HUES48 (cell line): ENCODE measurements around the gene CBX6.

Experiments
- H3K27ac ChIP-seq: one replicate; pipeline ENCODE4 v1.7.0; 2013; ENCODE audit warnings: low read depth, low read length, inconsistent platforms
- H3K27me3 ChIP-seq: 2 replicates; pipeline ENCODE4 v1.6.1; 2013; ENCODE audit warnings: mild to moderate bottlenecking, low read length; ENCODE audit not compliant: control insufficient read depth, insufficient read depth
- H3K36me3 ChIP-seq: 2 replicates; pipeline ENCODE4 v1.6.1; 2013; ENCODE audit warnings: low read length; ENCODE audit not compliant: control insufficient read depth, insufficient read depth
- H3K4me1 ChIP-seq: 2 replicates; pipeline ENCODE4 v1.6.1; 2013; ENCODE audit warnings: mild to moderate bottlenecking, low read length; ENCODE audit not compliant: control insufficient read depth, insufficient read depth
- H3K4me3 ChIP-seq: 2 replicates; pipeline ENCODE4 v1.5.1; 2013; ENCODE audit warnings: mild to moderate bottlenecking, low read depth, low read length
- H3K9ac ChIP-seq: 2 replicates; pipeline ENCODE4 v1.6.1; 2013; ENCODE audit warnings: mild to moderate bottlenecking, low read depth, low read length, moderate library complexity
- H3K9me3 ChIP-seq: 2 replicates; pipeline ENCODE4 v1.6.1; 2013; ENCODE audit warnings: low read length; ENCODE audit not compliant: control insufficient read depth, insufficient read depth

Gene CBX6

GRCh38 chr22:38866024-38866398, 6.0 kb downstream of the CBX6 start:
- Histone ChIP-seq H3K4me1 (peaks cover 32% of the 10 kb centered on the region), H3K9me3 (no peaks in the 10 kb centered on the region), H3K9ac (no peak overlapping the region), H3K27me3 (no peaks in the 10 kb centered on the region), H3K4me3 (no peak overlapping the region), H3K36me3 (peaks cover 35% of the 10 kb centered on the region), H3K27ac (no peak overlapping the region)

- Histone ChIP-seq H3K27me3 (no peaks in the 10 kb centered on the region), H3K4me3 (no peak overlapping the region), H3K4me1 (peaks cover 35% of the 10 kb centered on the region), H3K9ac (no peak overlapping the region), H3K36me3 (peaks cover 35% of the 10 kb centered on the region), H3K9me3 (no peaks in the 10 kb centered on the region), H3K27ac (no peak overlapping the region)
These were observed 6.6 kb downstream of the CBX6 start for GRCh38 chr22:38865201-38866023.

GRCh38 chr22:38864361-38865191, 7.4 kb downstream of the CBX6 start:
- Histone ChIP-seq H3K27me3 (no peaks in the 10 kb centered on the region), H3K9ac (no peak overlapping the region), H3K9me3 (no peaks in the 10 kb centered on the region), H3K4me3 (no peak overlapping the region), H3K4me1 (peaks cover 35% of the 10 kb centered on the region), H3K36me3 (peaks cover 30% of the 10 kb centered on the region), H3K27ac (peak overlapping the region; percentile 52)

GRCh38 chr22:38863531-38864131, 8.4 kb downstream of the CBX6 start:
- Histone ChIP-seq H3K27ac (peak overlapping the region; percentile 35), H3K27me3 (no peaks in the 10 kb centered on the region), H3K4me3 (no peak overlapping the region), H3K36me3 (peaks cover 22% of the 10 kb centered on the region; the same call in 1 of the 2 replicates), H3K9me3 (no peaks in the 10 kb centered on the region), H3K9ac (no peak overlapping the region), H3K4me1 (peaks cover 31% of the 10 kb centered on the region)

- Histone ChIP-seq H3K36me3 (peaks cover 13% of the 10 kb centered on the region; the same call in 1 of the 2 replicates), H3K27ac (peak overlapping the region; percentile 33), H3K9ac (no peak overlapping the region), H3K9me3 (no peaks in the 10 kb centered on the region), H3K27me3 (no peaks in the 10 kb centered on the region), H3K4me3 (no peak overlapping the region), H3K4me1 (peaks cover 31% of the 10 kb centered on the region)
These were observed 9.4 kb downstream of the CBX6 start for GRCh38 chr22:38862375-38863329.

GRCh38 chr22:38861927-38862326, 10.1 kb downstream of the CBX6 start:
- Histone ChIP-seq H3K27ac (peak overlapping the region; percentile 33), H3K9me3 (no peaks in the 10 kb centered on the region), H3K27me3 (no peaks in the 10 kb centered on the region), H3K4me3 (no peak overlapping the region), H3K9ac (no peak overlapping the region), H3K36me3 (peaks cover 11% of the 10 kb centered on the region; the same call in 1 of the 2 replicates), H3K4me1 (peaks cover 31% of the 10 kb centered on the region)

GRCh38 chr22:38861170-38861876, 10.7 kb downstream of the CBX6 start:
- Histone ChIP-seq H3K4me3 (no peak overlapping the region), H3K4me1 (peaks cover 31% of the 10 kb centered on the region), H3K27ac (no peak overlapping the region), H3K36me3 (peaks cover 11% of the 10 kb centered on the region; the same call in 1 of the 2 replicates), H3K27me3 (no peaks in the 10 kb centered on the region), H3K9me3 (no peaks in the 10 kb centered on the region), H3K9ac (no peak overlapping the region)

GRCh38 chr22:38860283-38861169, 11.5 kb downstream of the CBX6 start:
- Histone ChIP-seq H3K27ac (no peak overlapping the region), H3K9me3 (no peaks in the 10 kb centered on the region), H3K4me3 (no peak overlapping the region), H3K4me1 (peaks cover 31% of the 10 kb centered on the region), H3K9ac (no peak overlapping the region), H3K27me3 (no peaks in the 10 kb centered on the region), H3K36me3 (peaks cover 7% of the 10 kb centered on the region; the same call in 1 of the 2 replicates)

GRCh38 chr22:38859581-38860282, 12.3 kb downstream of the CBX6 start:
- no peaks in the 10 kb centered on the region for H3K27me3 ChIP-seq
- no peaks in the 10 kb centered on the region for H3K9me3 ChIP-seq
- H3K9ac ChIP-seq, result no peak overlapping the region; the same call in 1 of the 2 replicates
- H3K4me3 ChIP-seq, result no peak overlapping the region
- H3K4me1 ChIP-seq, result peaks cover 28% of the 10 kb centered on the region
- no peaks in the 10 kb centered on the region for H3K36me3 ChIP-seq
- no peak overlapping the region for H3K27ac ChIP-seq
